ENCODE measurements around the gene TUBB. TPM values are rescaled to one million over a fixed set of nuclear protein-coding genes. Genes with fewer than 3 reads are reported as not detected.

The TUBB gene
- total RNA-seq, 1 donor from 2014 or later: 452 TPM

DNA sequence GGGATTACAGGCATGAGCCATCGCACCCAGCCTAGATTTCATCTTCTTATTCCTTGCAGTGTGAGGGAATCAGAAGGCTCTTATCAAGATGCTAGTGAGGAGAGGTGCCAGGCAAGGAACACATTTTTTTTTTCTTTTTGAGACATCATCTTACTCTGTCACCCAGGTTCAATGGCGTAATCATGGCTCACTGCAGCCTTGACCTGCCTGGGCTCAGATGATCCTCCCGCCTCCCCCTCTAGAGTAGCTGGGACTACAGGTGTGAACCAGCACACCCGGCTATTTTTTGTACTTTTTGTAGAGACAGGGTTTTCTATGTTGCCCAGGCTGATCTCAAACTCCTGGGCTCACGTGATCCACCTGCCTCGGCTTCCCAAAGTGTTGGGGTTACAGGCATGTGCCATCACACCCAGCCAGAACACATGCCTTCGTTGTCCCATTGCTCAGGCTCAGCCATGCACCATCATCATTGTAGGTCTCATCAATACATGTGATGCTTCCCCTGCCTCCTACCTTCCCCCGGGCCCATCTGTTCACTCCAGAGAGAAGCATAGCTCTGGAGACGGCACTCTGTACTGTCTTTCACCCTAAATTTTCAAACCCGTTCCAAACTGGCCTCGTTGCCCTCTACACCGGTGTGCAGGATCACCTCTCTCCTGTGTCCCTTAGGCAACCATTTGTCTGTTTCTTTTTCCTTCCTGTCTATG is 12.2 kb downstream of the TUBB start:
- DNase-seq (ENCODE audit: low spot score): no peak

DNA sequence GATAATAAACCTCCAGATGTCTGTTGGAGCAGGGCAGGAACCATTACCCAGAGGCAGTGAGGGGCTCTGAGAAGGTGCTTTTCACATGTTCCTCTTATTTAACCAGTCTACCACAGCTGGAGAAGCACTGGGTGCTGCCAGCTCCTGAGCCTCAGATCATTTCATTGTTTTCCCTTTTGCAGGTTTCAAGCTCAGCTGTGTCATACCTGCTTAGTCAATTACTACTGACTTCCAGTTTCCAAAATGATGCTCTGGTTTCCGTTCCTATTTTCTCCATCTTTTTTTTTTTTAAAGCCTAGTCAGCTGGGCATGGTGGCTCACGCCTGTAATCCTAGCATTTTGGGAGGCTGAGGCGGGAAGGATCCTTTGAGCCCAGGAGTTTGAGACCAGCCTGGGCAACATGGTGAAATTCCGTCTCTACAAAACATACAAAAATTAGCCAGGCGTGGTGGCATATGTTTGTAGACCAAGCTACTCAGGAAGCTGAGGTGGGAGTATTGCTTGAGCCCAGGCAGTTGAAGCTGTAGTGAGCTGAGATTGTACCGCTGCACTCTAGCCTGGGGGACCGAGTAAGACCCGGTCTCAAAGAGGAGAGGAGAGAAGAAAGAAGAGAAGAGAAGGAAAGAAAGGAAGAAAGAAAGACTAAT is 15.6 kb downstream of the TUBB start:
- no peak for DNase-seq (ENCODE audit: low spot score)

- no peak for DNase-seq (ENCODE audit: low spot score)
Measured at GRCh38 chr6:30738532-30738931, 18.4 kb downstream of the TUBB start.

GRCh38 chr6:30740540-30740870 is 20.4 kb downstream of the TUBB start:
- DNase-seq (ENCODE audit: low spot score): no peak

- no peak for DNase-seq (ENCODE audit: low spot score)
Measured at GRCh38 chr6:30741063-30741779, 21.1 kb downstream of the TUBB start.

GRCh38 chr6:30741789-30742315 is 21.7 kb downstream of the TUBB start:
- no peak for DNase-seq (ENCODE audit: low spot score)

- DNase-seq (ENCODE audit: low spot score): peak; percentile 100
Measured at GRCh38 chr6:30742316-30743098, 22.4 kb downstream of the TUBB start, which contains the start of gene FLOT1. Gene FLOT1, minus strand, starts transcription at chr6:30742687. Its CDS starts 498 bp downstream, at chr6:30742189.

DNA sequence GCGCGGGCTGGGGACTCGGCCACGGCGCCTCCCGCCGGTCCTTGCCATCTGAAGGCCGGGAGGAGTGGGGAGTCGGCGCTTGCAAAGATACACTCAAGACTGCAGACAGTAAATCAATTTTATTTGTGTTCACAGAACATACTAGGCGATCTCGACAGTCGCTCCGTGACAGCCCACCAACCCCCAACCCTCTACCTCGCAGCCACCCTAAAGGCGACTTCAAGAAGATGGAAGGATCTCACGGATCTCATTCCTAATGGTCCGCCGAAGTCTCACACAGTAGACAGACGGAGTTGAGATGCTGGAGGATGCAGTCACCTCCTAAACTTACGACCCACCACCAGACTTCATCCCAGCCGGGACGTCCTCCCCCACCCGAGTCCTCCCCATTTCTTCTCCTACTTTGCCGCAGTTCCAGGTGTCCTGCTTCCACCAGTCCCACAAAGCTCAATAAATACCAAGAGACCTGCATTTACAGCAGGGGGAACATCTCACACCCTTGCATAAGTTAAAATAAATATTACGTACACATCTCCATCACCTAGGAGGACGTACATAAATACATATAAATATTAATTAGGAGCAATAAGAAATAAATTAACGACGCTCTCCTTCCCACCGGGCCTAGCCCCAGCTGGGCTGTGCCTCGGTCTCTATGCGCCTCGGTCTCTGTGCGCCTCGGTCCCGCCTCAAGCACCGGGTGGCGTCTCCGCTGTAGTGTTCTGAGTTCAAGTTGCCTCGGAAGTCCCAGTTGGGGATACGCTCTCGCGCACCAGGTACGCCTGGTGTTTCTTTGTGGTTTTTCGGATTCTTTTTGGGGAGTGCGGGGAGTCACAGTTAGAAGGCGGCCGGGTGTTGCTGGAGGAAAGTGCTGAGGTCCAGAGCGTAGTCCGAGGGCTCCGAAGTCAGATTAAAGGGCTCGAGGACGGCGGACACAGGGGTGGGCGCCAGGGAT is 23.2 kb downstream of the TUBB start:
- no peak for DNase-seq (ENCODE audit: low spot score)

- peak; percentile 95 for DNase-seq (ENCODE audit: low spot score)
Measured at GRCh38 chr6:30744054-30744805, 24.1 kb downstream of the TUBB start, which contains the start of gene IER3. Gene IER3, minus strand, starts transcription at chr6:30744547. Its CDS starts 29 bp downstream, at chr6:30744518.

DNA sequence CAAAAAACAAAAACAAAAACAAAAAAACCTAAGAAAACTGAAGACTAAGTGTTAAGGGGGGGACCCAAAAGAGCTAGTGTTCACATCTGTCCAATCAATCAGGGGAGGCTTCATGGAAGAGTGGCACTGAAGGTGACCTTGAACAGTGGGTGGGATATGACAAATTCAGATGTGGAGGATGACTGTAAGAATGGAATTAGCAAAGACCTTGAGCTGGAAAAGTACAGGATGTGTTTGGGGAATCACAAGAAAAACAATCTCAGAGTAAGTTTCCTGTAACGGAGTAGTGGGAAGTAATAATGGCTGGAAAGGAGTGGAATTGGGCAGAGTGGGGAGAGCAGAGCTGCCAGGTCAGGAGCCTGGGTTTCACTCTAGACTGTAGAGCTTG is 27.1 kb downstream of the TUBB start:
- no peak for DNase-seq (ENCODE audit: low spot score)

GRCh38 chr6:30747902-30748769 is 28.0 kb downstream of the TUBB start:
- no peak for DNase-seq (ENCODE audit: low spot score)

- DNase-seq (ENCODE audit: low spot score): no peak
Measured at GRCh38 chr6:30748851-30749540, 28.8 kb downstream of the TUBB start.

DNA sequence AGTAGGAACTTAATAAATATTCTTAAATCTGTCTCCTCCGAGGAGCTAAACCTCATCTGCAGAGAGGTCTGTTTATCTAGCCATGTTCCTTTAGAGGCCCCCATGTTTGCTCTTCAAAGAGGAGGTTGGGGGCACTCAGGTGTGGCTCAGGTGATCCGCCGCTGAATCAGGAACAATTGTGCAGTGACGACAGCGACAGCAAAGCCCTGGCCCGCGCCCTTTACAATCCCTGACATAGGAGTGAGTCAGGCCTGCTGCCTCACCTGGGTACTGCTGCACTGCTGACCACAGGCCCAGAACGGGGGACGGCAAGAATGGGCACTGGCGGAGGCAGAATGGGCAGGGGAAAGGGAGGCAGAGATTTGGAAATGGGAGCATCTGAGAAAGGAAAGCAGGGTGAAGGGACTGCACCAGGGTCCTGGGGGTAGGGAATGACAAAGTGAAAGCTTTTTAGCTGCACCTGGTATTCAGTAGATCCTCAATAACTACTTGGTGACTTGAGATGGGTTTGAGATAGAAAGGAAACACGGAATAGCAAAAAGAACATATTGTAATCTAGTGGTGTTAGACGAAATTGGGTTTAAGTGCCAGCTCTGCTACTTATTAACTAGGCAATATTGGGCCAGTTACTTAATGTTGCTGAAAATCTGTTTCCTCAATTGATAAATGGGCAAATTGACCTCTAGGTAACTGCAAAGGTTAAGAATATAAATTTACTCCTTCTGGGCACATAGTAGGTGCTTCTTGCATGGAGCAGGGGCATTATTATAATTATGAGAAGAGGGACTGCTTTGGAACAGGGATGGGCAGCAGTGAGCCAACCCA is 29.6 kb downstream of the TUBB start:
- no peak for DNase-seq (ENCODE audit: low spot score)

DNA sequence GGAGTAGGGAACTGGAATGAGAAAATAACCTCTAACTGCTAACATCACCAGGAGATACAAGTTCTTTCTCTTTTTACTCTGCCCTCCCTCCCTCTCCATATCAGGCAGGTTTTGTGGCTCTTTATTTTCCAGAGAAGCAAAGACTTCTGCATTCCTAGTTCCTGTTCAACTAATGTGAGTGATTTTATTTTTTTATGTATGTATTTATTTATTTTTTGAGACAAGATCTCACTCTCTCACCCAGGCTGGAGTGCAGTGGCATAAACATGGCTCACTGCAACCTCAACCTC is 30.2 kb downstream of the TUBB start:
- no peak for DNase-seq (ENCODE audit: low spot score)

- peak; percentile 95 for DNase-seq (ENCODE audit: low spot score)
Measured at GRCh38 chr6:30752157-30752927, 32.2 kb downstream of the TUBB start.

DNA sequence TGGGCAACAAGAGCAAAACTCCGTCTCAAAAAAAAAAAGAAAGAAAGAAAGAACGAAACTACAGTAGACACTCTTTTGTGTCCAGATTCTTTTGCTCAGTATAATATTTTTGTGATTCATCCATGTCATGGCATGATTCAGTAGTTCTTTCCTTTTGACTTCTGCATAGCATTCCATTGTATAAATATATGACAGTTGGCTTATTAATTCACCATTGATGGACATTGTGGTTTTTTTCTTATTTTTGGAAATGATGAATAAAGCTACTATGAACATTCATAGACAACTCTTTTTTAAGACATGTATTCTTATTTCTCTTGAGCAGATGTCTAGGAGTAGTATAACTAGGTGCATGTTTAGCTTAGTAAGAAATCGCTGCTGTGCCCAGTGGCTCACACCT is 34.5 kb downstream of the TUBB start:
- DNase-seq (ENCODE audit: low spot score): no peak

All from mesenteric fat pad (tissue), 1 donor.